HUES64 (cell line): ENCODE data around the gene RNF225.
A peak's percentile ranks its signal among the peaks of the same experiment; 100 is the strongest.
"Not testable (repeated sequence)": the region's sequence is repeated elsewhere in the genome, so short reads cannot be mapped to it uniquely, and the experiment has no call there.

ENCODE experiments used
- H3K27ac ChIP-seq: 2 replicates; pipeline ENCODE4 v1.7.0; 2013; ENCODE audit warnings: low read depth, low read length, inconsistent platforms
- H3K27me3 ChIP-seq: 2 replicates; pipeline ENCODE4 v1.6.1; 2013; ENCODE audit warnings: mild to moderate bottlenecking, low read length; ENCODE audit not compliant: insufficient read depth
- H3K36me3 ChIP-seq: 2 replicates; pipeline ENCODE4 v1.6.1; 2013; ENCODE audit warnings: mild to moderate bottlenecking, low read length; ENCODE audit not compliant: insufficient read depth
- H3K4me1 ChIP-seq: 2 replicates; pipeline ENCODE4 v1.6.1; 2013; ENCODE audit warnings: mild to moderate bottlenecking, low read length, moderate library complexity; ENCODE audit not compliant: insufficient read depth
- H3K4me3 ChIP-seq: 2 replicates; pipeline ENCODE4 v1.5.1; 2013; ENCODE audit warnings: mild to moderate bottlenecking, low read length, moderate library complexity
- H3K9ac ChIP-seq: 2 replicates; pipeline ENCODE4 v1.6.1; 2013; ENCODE audit warnings: mild to moderate bottlenecking, low read depth, low read length
- H3K9me3 ChIP-seq: 2 replicates; pipeline ENCODE4 v1.6.1; 2013; ENCODE audit warnings: low read depth, low read length; ENCODE audit not compliant: insufficient read depth
- WGBS: fragments of 150-250, 120-280 bp; methylation state at CpG from one replicate; pipeline ENCODE4 v1.1.7; 2013; ENCODE audit warnings: missing lambda C conversion rate; 5-methylcytosine and 5-hydroxymethylcytosine counted together

Gene RNF225

GRCh38 chr19:58439576-58440554 lies 44.4 kb downstream of the RNF225 start, which contains the start of gene ZNF132:
TSS of gene ZNF132 (minus strand) at chr19:58440153. CDS start at chr19:58439821, 332 bp downstream.
- H3K9ac ChIP-seq, result 0 out of 2 replicates have a peak within 1 kb of the TSS, but pooled peaks have one; percentile 25
- 9% methylated on average over 59 of the region's 59 CpGs for WGBS
- H3K27ac ChIP-seq, result peak within 1 kb of the TSS; percentile 28; the same call in 1 of the 2 replicates

GRCh38 chr19:58440556-58440955 lies 45.1 kb downstream of the RNF225 start:
- WGBS, result 49% methylated on average over 31 of the region's 31 CpGs
- no peak overlapping the region for H3K9ac ChIP-seq
- peak overlapping the region; percentile 71 for H3K4me3 ChIP-seq
- no peak overlapping the region; the same call in 1 of the 2 replicates for H3K27ac ChIP-seq
- no peaks in the 10 kb centered on the region for H3K4me1 ChIP-seq
- H3K9me3 ChIP-seq, result peaks cover 31% of the 10 kb centered on the region
- H3K27me3 ChIP-seq, result peaks cover 19% of the 10 kb centered on the region; the same call in 1 of the 2 replicates
- peaks cover 15% of the 10 kb centered on the region for H3K36me3 ChIP-seq

More at GRCh38 chr19:58439576-58440554, 44.4 kb downstream of the RNF225 start, which contains the start of gene ZNF132:
- Histone ChIP-seq H3K4me1 (no peaks in the 10 kb centered on the region), H3K27me3 (peaks cover 15% of the 10 kb centered on the region; the same call in 1 of the 2 replicates), H3K9me3 (peaks cover 38% of the 10 kb centered on the region), H3K36me3 (peaks cover 22% of the 10 kb centered on the region), H3K4me3 (peak within 1 kb of the TSS; percentile 71)

GRCh38 chr19:58442986-58443385 lies 47.5 kb downstream of the RNF225 start:
- Histone ChIP-seq H3K9me3 (peaks cover 25% of the 10 kb centered on the region), H3K27me3 (peaks cover 21% of the 10 kb centered on the region; the same call in 1 of the 2 replicates)
- H3K36me3 ChIP-seq, H3K4me1 ChIP-seq, H3K27ac ChIP-seq, H3K4me3 ChIP-seq, H3K9ac ChIP-seq: not testable (repeated sequence)
- WGBS, result 84% methylated on average over 7 of the region's 7 CpGs
